Caco-2 (cell line): Measurements from ENCODE around the gene SPRED2. TPM values are rescaled to one million over a fixed set of nuclear protein-coding genes. Genes with fewer than 3 reads are reported as not detected.

Source experiments
- BruUV-seq: library from RNA; stranded (reverse); fragments of 400-500 nt; replicated peaks from 2 replicates; lab custom pipeline; 2021; lab: Mats Ljungman, UMichigan
- CTCF ChIA-PET: fragments of 300-600 bp; sonication (Branson Sonifier 250); formaldehyde crosslinking; loops from one replicate; lab custom pipeline; 2022; ENCODE audit warnings: antibody characterized with exemption; lab: Charles Lee
- POLR2A ChIA-PET: fragments of 300-600 bp; sonication (Branson Sonifier 250); formaldehyde crosslinking; loops from one replicate; lab custom pipeline; 2022; ENCODE audit warnings: antibody characterized with exemption; lab: Charles Lee
- DNase-seq, 2 experiments: peaks; one replicate each; pipeline versions ENCODE4 v3.0.0 to v3.0.0-alpha.2; 2020 to 2022
- H3K27me3 ChIP-seq: replicated peaks from 2 replicates; pipeline ENCODE4 v1.6.0; 2011; ENCODE audit warnings: low read length; ENCODE audit not compliant: control insufficient read depth, insufficient read depth
- H3K36me3 ChIP-seq: 2 replicates; pipeline ENCODE4 v1.5.1; 2011; ENCODE audit warnings: low read length; ENCODE audit not compliant: control insufficient read depth, insufficient read depth
- H3K4me1 ChIP-seq: fragments of 250-450 bp; sonication (Bioruptor Pico); 2 replicates; pipeline ENCODE4 v1.5.1; 2020; ENCODE audit warnings: mild to moderate bottlenecking
- H3K4me3 ChIP-seq: 2 replicates; pipeline ENCODE4 v1.5.1; 2011; ENCODE audit warnings: low read depth, mild to moderate bottlenecking, control low read depth, low read length
- H3K9me3 ChIP-seq: fragments of 250-450 bp; sonication (Bioruptor Pico); 2 replicates; pipeline ENCODE4 v1.5.1; 2020; ENCODE audit warnings: mild to moderate bottlenecking, moderate library complexity
- H3K27ac Mint-ChIP-seq: one replicate; pipeline ENCODE4 v1.8.0; 2022; ENCODE audit warnings: mixed read lengths; ENCODE audit not compliant: unreplicated experiment
- H3K27me3 Mint-ChIP-seq: one replicate; pipeline ENCODE4 v1.8.0; 2022; ENCODE audit warnings: mixed read lengths; ENCODE audit not compliant: insufficient read depth, unreplicated experiment
- H3K36me3 Mint-ChIP-seq: one replicate; pipeline ENCODE4 v1.8.0; 2022; ENCODE audit warnings: mild to moderate bottlenecking, mixed read lengths; ENCODE audit not compliant: insufficient read depth, unreplicated experiment
- H3K4me1 Mint-ChIP-seq: one replicate; pipeline ENCODE4 v1.8.0; 2022; ENCODE audit warnings: low read depth, mixed read lengths; ENCODE audit not compliant: unreplicated experiment
- H3K4me3 Mint-ChIP-seq: one replicate; pipeline ENCODE4 v1.8.0; 2022; ENCODE audit warnings: mild to moderate bottlenecking, moderate library complexity, mixed read lengths; ENCODE audit not compliant: unreplicated experiment
- H3K9me3 Mint-ChIP-seq: one replicate; pipeline ENCODE4 v1.8.0; 2022; ENCODE audit warnings: mixed read lengths; ENCODE audit not compliant: unreplicated experiment
- CTCF ChIP-seq, 2 experiments: fragments of 200-600 bp in 1 of 2; IDR thresholded peaks; 1 replicate in 1 of 2; 2 replicates in 1 of 2; pipeline versions ENCODE4 v1.5.1 to v1.8.0; 2011 to 2022; ENCODE audit warnings: antibody characterized with exemption in 1 of 2, control low read depth in 1 of 2, inconsistent platforms in 1 of 2, low read depth in 1 of 2, low read length in 1 of 2, mild to moderate bottlenecking in 1 of 2, moderate library complexity in 1 of 2; ENCODE audit not compliant: insufficient read depth in 1 of 2, severe bottlenecking in 1 of 2, unreplicated experiment in 1 of 2
- intact Hi-C: fragments of 100-400 bp; cut with micrococcal nuclease; formaldehyde crosslinking; loops from one replicate; pipeline ENCODE4 v1.10.0; 2022; ENCODE audit not compliant: unreplicated experiment
- total RNA-seq: library from RNA; stranded (reverse); gene quantifications from 2 replicates; pipeline ENCODE4 v1.2.3, GENCODE V29; 2022

The SPRED2 gene
- total RNA-seq, 1 experiment from 2014 or later: 49.9 TPM

- Histone ChIP-seq H3K27me3 (no peaks in the 10 kb centered on the region), H3K4me1 (no peaks in the 10 kb centered on the region), H3K36me3 (peaks cover 2% of the 10 kb centered on the region; the same call in 1 of the 2 replicates), H3K4me3 (no peak overlapping the region), H3K9me3 (no peaks in the 10 kb centered on the region)
- Mint-ChIP-seq H3K27ac (no peak overlapping the region), H3K4me1 (peaks cover 10% of the 10 kb centered on the region), H3K36me3 (peaks cover 78% of the 10 kb centered on the region), H3K4me3 (no peak overlapping the region), H3K27me3 (no peaks in the 10 kb centered on the region), H3K9me3 (no peaks in the 10 kb centered on the region)
- CTCF ChIA-PET: no interaction called here
- intact Hi-C loops: loop anchor here (5.0 kb wide), 1 partner anchor 48 kb away; no protein-coding TSS in a partner anchor
- TF ChIP-seq CTCF (IDR thresholded peaks at IDR 0.05; ENCODE audit: insufficient read depth in 1 of 2, low read depth in 1 of 2, low read length in 1 of 2, severe bottlenecking in 1 of 2, unreplicated experiment in 1 of 2): no peak
- BruUV-seq: no TSS peak
- POLR2A ChIA-PET: no interaction called here
- no peak for DNase-seq
These were observed 163.4 kb downstream of the SPRED2 start for GRCh38 chr2:65268957-65269356.

- DNase-seq: no peak
- Mint-ChIP-seq H3K36me3 (peaks cover 65% of the 10 kb centered on the region), H3K4me1 (peaks cover 10% of the 10 kb centered on the region), H3K9me3 (no peaks in the 10 kb centered on the region), H3K4me3 (no peak overlapping the region), H3K27me3 (no peaks in the 10 kb centered on the region), H3K27ac (no peak overlapping the region)
- POLR2A ChIA-PET: no interaction called here
- BruUV-seq: no TSS peak
- intact Hi-C loops: loop anchor here (5.0 kb wide), 1 partner anchor 50 kb away; no protein-coding TSS in a partner anchor
- H3K4me1 ChIP-seq: no peaks in the 10 kb centered on the region
- H3K4me3 ChIP-seq: no peak overlapping the region
- no peaks in the 10 kb centered on the region for H3K9me3 ChIP-seq
- CTCF ChIA-PET: no interaction called here
- H3K36me3 ChIP-seq: peaks cover 2% of the 10 kb centered on the region; the same call in 1 of the 2 replicates
- H3K27me3 ChIP-seq: no peaks in the 10 kb centered on the region
- TF ChIP-seq CTCF (IDR thresholded peaks at IDR 0.05; ENCODE audit: insufficient read depth in 1 of 2, low read depth in 1 of 2, low read length in 1 of 2, severe bottlenecking in 1 of 2, unreplicated experiment in 1 of 2): no peak
These were observed 165.4 kb downstream of the SPRED2 start for GRCh38 chr2:65267008-65267407.

- Mint-ChIP-seq H3K9me3 (no peaks in the 10 kb centered on the region), H3K36me3 (peaks cover 69% of the 10 kb centered on the region), H3K27ac (no peak overlapping the region), H3K4me3 (no peak overlapping the region), H3K27me3 (no peaks in the 10 kb centered on the region), H3K4me1 (peaks cover 10% of the 10 kb centered on the region)
- H3K27me3 ChIP-seq: no peaks in the 10 kb centered on the region
- no peak overlapping the region for H3K4me3 ChIP-seq
- H3K36me3 ChIP-seq: peaks cover 2% of the 10 kb centered on the region; the same call in 1 of the 2 replicates
- no peak for DNase-seq
- BruUV-seq: no TSS peak
- CTCF ChIA-PET: interaction anchor here (0.5 to 1.2 kb wide), 13 partner anchors 38 to 1552 kb away, joined by 3 to 8 read pairs (median 3); no protein-coding TSS in a partner anchor
- H3K9me3 ChIP-seq: no peaks in the 10 kb centered on the region
- POLR2A ChIA-PET: interaction anchor here (1.0 kb wide), 1 partner anchor 167 kb away, joined by 3 read pairs; the partner anchor contains the start of gene SPRED2
- no peaks in the 10 kb centered on the region for H3K4me1 ChIP-seq
- intact Hi-C loops: loop anchor here (1.0 to 5.0 kb wide), 7 partner anchors 36 to 308 kb away; partner anchors contain the start of gene SPRED2
- TF ChIP-seq CTCF (IDR thresholded peaks at IDR 0.05; ENCODE audit: insufficient read depth in 1 of 2, low read depth in 1 of 2, low read length in 1 of 2, severe bottlenecking in 1 of 2, unreplicated experiment in 1 of 2): no peak
These were observed 166.7 kb downstream of the SPRED2 start for GRCh38 chr2:65265671-65266045.
